Endometrial microvascular endothelial cells (primary cell): ENCODE measurements around the gene PFAS. TPM values are rescaled to one million over a fixed set of nuclear protein-coding genes. Genes with fewer than 3 reads are reported as not detected.
"Not testable (repeated sequence)": the region's sequence is repeated elsewhere in the genome, so short reads cannot be mapped to it uniquely, and the experiment has no call there.

ENCODE experiments used
- in situ Hi-C: cut with HindIII; loops from 2 replicates; pipeline ENCODE4 v1.10.0; 2017; ENCODE audit warnings: low sequenced_read_pairs, low pct_unique_long_range_greater_than_20kb; ENCODE audit errors: inconsistent ontology term
- total RNA-seq: library from RNA; depleted of rRNA; stranded (reverse); fragments of >200 nt; gene quantifications from one replicate; pipeline ENCODE4 v1.2.3, GENCODE V29; 2015; ENCODE audit errors: inconsistent ontology term

The PFAS gene
- total RNA-seq, 1 donor from 2014 or later = 55.1 TPM

DNA sequence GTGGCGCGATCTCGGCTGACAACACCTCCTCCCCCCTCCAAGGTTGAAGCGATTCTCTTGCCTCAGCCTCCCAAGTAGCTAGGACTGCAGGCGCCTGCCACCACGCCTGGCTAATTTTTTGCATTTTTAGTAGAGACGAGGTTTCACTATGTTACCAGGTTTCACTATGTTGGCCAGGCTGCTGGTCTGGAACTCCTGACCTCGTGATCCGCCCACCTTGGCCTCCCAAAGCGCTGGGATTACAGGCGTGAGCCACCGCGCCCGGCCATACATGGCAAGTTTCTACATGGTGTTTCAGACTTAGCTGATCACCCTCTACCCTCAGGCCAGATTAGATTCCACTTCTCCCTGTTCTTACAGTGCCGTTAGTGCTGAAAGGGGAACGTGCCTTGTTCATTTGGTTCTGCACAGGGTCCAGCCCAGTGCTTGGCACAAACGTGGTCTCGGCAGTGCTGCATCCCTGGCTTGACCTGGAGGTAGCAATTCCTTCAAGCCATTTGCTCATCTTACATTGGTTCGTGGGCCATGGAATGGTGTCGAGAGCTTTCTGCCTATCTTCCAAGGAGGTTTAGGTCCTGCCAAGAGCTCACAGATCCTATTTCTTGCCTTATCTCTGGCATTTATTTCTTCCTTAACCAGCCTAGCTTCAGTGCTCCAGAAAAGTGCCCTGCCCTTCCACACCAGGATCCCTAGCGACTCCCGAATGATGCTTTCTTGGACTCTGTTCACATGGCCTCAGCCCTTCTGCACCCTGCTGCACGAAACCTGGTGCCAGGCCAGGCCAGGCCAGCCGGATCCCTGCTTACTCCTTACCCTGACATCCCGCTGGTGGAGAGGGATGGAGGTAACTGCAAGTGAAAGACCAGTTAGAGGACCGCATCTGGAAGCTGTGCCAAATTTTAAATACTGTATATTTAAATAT lies 23.9 kb upstream of the PFAS start:
- in situ Hi-C loops = no loop called here

DNA sequence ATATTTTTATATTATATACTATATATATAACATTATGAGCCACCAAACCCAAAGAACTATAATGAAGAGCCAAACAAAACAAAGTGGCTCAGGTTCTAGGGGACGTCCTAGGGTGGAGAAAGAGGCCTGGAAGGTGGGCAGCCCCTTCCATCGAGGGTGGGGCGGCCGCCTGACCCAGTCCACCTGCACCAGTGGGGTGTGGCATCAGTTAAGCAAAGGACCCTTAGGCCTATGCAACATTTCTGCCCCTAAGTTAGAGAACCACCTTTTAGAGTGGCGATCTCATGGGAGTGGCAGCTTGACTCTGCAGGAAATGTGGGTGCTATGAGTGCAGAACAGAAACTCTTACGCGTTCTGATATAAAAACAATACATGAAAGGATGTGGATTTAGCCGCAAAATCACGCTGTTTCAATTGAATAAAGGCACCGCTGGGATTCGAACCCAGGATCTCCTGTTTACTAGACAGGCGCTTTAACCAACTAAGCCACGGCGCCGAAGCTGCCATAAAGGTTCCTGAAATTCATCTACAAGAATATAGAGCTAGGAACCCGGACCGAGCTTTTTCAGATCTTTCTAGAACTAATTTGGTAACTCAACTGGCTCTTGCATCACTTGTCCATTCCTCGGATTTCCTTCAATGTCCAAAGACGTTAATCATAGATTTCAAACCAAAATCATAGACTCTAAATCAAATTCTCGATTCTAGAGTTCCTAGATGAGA lies 23.1 kb upstream of the PFAS start:
- in situ Hi-C loops = no loop called here

- in situ Hi-C loops = no loop called here
Measured at GRCh38 chr17:8226536-8227237, 22.4 kb upstream of the PFAS start.

- in situ Hi-C loops = no loop called here
Measured at GRCh38 chr17:8227238-8227581, 21.9 kb upstream of the PFAS start.

DNA sequence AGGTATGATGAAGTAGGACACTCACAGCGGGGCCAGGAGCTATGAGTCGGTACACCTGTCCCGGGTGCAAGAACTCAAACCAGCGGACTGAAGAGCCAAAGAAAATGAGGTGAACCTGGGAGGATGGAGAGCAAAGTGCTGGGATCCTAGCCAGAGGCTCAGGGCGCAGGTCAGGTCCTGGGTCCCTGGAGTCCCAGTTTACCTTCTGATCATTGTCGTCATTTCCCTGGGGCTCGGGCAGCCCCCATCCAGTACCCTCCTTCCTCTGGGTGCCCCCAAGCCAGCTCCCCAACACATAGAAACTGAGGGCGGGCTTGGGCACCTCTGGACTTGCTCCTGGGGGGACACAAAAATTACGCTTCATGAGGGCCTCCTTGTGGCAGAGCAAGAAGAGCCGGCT lies 17.4 kb upstream of the PFAS start:
- in situ Hi-C loops = no loop called here

DNA sequence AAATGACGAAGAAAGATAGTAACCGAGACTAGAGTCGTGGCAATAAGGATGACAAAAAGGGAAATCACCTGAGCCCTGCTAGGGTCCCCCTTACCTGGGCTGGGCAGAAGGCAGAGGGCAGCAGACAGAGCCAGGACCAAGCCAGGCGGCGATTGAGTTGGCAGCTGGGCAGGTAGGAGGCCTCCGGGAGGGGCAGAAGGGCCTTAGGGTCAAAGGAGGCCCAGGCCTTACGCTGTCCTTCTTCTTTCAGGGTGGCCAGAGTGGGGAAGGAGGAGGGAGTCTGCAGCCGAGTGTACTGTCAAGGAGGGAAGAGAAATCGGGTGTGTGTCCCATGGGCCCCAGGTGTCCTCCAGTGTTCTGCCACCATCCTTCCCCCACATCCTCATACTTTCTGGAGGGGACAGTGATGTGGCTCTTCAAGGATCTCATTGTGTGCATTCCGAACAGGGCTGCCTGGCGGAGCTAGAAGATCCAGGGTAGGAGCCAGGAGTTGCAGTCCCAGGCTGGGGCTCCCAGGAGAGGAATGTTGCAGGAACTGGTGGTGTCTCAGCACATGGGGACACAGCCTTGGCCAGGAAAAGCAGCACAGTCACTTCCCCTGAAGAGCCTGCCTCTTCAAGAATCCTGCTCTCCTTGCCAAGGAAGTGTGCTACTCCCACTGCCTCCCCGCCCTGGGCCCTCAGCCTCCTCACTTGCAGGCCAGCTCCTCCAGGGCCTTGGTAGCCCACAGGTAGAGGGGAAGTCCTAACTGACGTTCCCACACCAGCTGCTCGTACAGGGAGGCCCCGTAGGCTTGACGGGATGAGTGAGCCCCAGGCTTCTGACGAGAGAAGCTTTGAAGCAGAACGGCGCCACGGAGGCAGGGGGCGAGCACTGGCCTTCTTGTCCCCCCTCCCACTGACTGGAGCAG lies 14.5 kb upstream of the PFAS start:
- in situ Hi-C loops = no loop called here

GRCh38 chr17:8235676-8236075 lies 13.4 kb upstream of the PFAS start:
- in situ Hi-C loops = no loop called here

DNA sequence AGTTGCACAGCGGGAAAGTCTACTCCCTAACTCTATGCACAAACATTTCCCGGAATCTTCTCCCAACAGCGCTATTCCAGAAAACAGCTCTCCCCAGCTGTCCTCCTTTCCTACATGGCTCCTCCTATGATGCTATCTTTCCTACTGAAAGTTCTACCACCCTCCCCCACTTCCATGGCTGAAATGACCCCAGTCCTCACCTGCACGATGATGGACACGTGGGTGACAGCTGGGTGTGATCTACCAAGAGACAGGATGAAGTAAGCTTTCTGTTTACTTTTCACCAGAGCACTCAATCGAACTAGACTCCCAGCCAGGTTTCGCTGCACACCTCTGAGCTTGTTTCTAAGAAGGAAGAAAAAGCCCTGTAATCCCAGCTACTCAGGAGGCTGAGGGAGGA lies 11.9 kb upstream of the PFAS start:
- in situ Hi-C loops = no loop called here

DNA sequence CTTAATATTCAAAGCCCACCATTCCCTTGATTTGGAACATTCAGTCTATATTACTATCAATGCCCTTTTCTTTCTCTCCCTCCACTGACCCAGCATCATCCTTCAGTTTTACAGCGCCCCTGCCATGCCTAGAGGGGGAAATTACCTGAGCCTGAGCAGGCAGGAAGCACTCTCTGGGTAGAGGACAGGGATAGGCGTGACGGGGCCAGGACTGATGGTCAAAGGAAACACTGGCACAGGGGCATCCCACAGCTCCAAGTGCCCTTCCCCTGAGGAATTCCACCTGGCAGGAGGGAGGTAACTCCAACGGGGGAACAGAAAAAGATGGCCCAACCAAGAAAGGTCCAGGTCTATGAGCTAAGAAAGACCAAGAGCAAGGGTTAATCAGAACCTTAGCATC lies 11.2 kb upstream of the PFAS start:
- in situ Hi-C loops = no loop called here

DNA sequence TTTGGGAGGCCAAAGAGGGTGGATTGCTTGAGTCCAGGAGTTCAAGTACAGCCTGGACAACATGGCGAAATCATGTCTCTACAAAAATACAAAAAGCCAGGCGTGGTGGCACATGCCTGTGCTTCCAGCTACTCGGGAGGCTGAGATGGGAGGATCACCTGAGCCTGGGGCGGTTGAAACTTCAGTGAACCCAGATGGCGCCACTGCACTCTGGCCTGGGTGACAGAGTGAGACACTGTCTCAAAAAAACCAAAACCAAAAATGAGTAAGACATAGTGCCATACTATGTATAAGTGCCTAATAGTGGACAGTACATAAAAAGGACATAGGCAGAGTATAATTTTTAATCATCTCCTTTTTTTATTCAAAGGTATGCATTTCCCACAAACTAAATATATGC lies 5.3 kb upstream of the PFAS start:
- in situ Hi-C loops = no loop called here

- in situ Hi-C loops = no loop called here
Measured at GRCh38 chr17:8244768-8245167, 4.3 kb upstream of the PFAS start.

DNA sequence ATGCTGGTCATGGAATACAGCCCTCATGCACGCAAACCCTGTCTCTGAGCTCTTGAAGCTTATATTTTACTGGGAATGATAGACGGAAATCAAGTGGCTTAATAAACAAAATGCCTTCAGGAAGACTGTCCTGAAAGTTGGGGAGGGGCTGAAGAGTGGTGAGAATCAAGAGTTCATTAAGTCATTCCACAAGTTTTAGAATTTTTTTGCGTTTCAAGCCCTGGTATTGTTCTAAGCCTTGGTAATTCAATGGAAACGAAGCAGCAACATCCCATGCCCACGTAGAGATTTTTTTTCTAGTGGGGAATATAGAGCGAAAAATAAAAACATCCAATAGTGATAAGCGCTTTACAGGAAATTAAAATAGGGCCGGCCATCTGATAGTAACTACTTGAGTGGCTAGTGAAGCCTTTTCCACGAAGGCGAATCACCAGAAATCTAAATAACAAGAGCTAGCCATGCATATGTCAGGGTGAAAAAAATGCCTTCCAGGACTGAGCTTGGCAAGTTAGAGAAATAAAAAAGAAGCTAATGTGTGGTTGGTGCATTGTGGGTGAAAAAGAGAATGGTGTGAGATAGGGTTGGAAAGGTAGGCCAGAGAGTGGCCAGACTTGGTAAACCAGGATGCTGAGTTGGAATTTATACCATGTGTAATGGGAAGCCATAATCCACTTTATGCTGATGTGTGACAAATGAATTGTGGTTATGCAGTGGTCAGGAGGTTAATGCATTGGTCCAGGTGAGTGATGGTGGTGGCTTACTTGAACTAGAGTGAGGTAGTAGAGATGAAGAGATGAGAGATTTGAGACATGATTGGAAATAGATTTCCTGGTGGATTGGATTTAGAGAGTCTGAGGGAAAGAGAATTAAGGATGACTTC lies 772 bp downstream of the PFAS start:
- in situ Hi-C loops = no loop called here

DNA sequence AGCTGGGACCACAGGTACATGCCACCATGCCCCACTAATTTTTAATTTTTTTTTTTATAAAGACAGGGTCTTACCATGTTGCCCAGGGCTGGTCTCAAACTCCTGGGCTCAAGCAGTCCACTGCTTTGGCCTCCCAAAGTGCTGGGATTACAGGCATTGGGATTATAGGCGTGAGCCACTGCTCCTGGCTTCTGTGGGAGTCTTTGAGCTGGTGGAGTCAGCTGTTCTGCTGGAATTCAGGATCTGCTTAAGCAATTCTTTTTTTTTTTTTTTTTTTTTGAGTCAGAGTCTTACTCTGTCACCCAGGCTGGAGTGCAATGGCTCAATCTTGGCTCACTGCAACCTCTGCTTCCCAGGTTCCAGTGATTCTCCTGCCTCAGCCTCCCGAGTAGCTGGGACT lies 2.3 kb downstream of the PFAS start:
- in situ Hi-C loops = not testable (repeated sequence)

DNA sequence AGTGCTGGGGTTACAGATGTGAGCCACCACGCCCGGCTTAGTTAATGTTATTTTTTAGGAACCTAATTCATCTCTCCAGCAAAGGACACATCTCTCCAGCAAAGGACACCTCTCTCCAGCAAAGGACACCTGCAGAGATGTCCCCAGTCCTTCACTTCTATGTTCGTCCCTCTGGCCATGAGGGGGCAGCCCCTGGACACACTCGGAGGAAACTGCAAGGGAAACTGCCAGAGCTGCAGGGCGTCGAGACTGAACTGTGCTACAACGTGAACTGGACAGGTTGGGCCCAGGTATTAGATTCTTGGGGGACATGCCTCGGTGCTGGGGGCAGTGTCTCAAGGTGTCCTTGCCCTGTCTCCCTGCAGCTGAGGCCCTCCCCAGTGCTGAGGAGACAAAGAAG lies 4.7 kb downstream of the PFAS start:
- in situ Hi-C loops = no loop called here

DNA sequence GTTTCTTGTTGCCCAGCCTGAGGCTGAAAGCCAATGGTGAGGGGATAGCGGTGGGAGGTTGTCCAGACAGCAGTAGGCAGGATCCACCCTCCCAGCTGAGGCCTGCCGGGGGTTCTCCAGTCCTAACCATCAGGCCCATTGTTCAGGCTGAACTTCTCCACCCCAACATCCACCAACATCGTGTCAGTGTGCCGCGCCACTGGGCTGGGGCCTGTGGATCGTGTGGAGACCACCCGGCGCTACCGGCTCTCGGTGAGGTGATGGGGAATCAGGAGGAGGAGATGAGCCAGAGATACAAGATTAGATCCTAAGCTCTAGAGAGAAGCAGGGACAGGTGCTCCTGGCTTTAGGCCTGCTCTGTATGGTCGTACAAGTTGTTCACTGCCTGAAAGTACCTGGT lies 5.8 kb downstream of the PFAS start:
- in situ Hi-C loops = no loop called here

- in situ Hi-C loops = no loop called here
Measured at GRCh38 chr17:8255499-8255898, 6.4 kb downstream of the PFAS start.

- in situ Hi-C loops = no loop called here
Measured at GRCh38 chr17:8256291-8256690, 7.2 kb downstream of the PFAS start.

DNA sequence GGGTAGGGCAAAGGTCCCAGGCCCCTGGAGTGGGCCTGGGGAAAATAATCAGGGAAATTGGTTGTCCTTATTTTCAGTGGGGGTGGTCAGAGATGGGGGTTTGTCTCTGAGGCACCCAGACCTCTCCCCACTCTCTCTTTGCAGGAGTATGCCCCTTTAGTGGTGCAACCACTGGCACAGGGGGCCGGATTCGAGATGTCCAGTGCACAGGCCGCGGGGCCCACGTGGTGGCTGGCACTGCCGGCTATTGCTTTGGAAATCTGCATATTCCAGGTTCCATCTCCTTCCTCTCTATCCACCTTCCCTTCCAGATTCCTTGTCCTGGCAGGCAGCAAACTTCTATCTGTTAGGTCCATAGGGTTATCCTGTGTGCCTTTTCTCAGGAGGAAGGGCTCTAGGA lies 7.6 kb downstream of the PFAS start:
- in situ Hi-C loops = no loop called here
